ENCODE data around the gene DUSP7.

- TF ChIP-seq, protein P1, sequence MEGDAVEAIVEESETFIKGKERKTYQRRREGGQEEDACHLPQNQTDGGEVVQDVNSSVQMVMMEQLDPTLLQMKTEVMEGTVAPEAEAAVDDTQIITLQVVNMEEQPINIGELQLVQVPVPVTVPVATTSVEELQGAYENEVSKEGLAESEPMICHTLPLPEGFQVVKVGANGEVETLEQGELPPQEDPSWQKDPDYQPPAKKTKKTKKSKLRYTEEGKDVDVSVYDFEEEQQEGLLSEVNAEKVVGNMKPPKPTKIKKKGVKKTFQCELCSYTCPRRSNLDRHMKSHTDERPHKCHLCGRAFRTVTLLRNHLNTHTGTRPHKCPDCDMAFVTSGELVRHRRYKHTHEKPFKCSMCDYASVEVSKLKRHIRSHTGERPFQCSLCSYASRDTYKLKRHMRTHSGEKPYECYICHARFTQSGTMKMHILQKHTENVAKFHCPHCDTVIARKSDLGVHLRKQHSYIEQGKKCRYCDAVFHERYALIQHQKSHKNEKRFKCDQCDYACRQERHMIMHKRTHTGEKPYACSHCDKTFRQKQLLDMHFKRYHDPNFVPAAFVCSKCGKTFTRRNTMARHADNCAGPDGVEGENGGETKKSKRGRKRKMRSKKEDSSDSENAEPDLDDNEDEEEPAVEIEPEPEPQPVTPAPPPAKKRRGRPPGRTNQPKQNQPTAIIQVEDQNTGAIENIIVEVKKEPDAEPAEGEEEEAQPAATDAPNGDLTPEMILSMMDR (IDR thresholded peaks at IDR 0.05) = no peak
- no peak for TF ChIP-seq REST (IDR thresholded peaks at IDR 0.05; ENCODE audit: insufficient read depth in 1 of 2, low read depth in 2 of 2, low read length in 1 of 2)
Observed at GRCh38 chr3:52072471-52072870, 16.1 kb upstream of the DUSP7 start.
